ENCODE results near the gene SCFD2.

GRCh38 chr4:53355930-53356521 is 9.8 kb downstream of the SCFD2 start:
- no peak for TF ChIP-seq CTCF (IDR thresholded peaks at IDR 0.05; ENCODE audit: insufficient read depth, low read depth, low read length)
- no peak for TF ChIP-seq EZH2 (IDR thresholded peaks at IDR 0.05; ENCODE audit: insufficient read depth, low read length)

Measured in astrocyte (in vitro differentiated cells and primary cell).